ENCODE results near the gene ANXA2.
A peak's percentile ranks its signal among the peaks of the same experiment; 100 is the strongest.

ANXA2 gene

DNA sequence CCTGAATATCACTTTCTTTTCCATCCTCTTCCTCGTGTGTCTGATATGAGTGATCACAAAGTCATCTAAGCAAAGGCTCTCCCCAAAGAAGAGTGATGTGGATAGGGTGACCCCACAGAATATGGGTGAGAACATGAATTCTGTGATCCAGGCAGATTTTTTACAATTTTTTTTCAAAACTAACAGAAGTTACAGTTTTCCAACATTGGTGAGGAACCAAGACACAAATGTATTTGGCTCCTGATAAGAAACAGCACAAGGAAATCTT is 27.0 kb downstream of the ANXA2 start:
- TF ChIP-seq ZNF8 (CRISPR knock-in tag; IDR thresholded peaks at IDR 0.05): no peak
- no peak for TF ChIP-seq ZNF70 (CRISPR knock-in tag; IDR thresholded peaks at IDR 0.05)
- no peak for TF ChIP-seq PPARA (CRISPR knock-in tag; IDR thresholded peaks at IDR 0.05; ENCODE audit: borderline replicate concordance)
- no peak for TF ChIP-seq ZFP30 (CRISPR knock-in tag; IDR thresholded peaks at IDR 0.05)
- TF ChIP-seq TOX (CRISPR knock-in tag; IDR thresholded peaks at IDR 0.05; ENCODE audit: borderline replicate concordance): no peak
- TF ChIP-seq CSDC2 (CRISPR knock-in tag; IDR thresholded peaks at IDR 0.05): no peak
- no peak for TF ChIP-seq ZNF565 (CRISPR knock-in tag; conservative IDR thresholded peaks at IDR 0.05; ENCODE audit: low read depth)
- TF ChIP-seq, protein P1, sequence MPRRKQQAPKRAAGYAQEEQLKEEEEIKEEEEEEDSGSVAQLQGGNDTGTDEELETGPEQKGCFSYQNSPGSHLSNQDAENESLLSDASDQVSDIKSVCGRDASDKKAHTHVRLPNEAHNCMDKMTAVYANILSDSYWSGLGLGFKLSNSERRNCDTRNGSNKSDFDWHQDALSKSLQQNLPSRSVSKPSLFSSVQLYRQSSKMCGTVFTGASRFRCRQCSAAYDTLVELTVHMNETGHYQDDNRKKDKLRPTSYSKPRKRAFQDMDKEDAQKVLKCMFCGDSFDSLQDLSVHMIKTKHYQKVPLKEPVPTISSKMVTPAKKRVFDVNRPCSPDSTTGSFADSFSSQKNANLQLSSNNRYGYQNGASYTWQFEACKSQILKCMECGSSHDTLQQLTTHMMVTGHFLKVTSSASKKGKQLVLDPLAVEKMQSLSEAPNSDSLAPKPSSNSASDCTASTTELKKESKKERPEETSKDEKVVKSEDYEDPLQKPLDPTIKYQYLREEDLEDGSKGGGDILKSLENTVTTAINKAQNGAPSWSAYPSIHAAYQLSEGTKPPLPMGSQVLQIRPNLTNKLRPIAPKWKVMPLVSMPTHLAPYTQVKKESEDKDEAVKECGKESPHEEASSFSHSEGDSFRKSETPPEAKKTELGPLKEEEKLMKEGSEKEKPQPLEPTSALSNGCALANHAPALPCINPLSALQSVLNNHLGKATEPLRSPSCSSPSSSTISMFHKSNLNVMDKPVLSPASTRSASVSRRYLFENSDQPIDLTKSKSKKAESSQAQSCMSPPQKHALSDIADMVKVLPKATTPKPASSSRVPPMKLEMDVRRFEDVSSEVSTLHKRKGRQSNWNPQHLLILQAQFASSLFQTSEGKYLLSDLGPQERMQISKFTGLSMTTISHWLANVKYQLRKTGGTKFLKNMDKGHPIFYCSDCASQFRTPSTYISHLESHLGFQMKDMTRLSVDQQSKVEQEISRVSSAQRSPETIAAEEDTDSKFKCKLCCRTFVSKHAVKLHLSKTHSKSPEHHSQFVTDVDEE (CRISPR knock-in tag; IDR thresholded peaks at IDR 0.05): no peak
- TF ChIP-seq RARB (CRISPR knock-in tag; IDR thresholded peaks at IDR 0.05): no peak
- TF ChIP-seq, protein P2, sequence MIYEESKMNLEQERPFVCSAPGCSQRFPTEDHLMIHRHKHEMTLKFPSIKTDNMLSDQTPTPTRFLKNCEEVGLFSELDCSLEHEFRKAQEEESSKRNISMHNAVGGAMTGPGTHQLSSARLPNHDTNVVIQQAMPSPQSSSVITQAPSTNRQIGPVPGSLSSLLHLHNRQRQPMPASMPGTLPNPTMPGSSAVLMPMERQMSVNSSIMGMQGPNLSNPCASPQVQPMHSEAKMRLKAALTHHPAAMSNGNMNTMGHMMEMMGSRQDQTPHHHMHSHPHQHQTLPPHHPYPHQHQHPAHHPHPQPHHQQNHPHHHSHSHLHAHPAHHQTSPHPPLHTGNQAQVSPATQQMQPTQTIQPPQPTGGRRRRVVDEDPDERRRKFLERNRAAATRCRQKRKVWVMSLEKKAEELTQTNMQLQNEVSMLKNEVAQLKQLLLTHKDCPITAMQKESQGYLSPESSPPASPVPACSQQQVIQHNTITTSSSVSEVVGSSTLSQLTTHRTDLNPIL (CRISPR knock-in tag; IDR thresholded peaks at IDR 0.05; ENCODE audit: low read depth): no peak
- TF ChIP-seq, protein P3, sequence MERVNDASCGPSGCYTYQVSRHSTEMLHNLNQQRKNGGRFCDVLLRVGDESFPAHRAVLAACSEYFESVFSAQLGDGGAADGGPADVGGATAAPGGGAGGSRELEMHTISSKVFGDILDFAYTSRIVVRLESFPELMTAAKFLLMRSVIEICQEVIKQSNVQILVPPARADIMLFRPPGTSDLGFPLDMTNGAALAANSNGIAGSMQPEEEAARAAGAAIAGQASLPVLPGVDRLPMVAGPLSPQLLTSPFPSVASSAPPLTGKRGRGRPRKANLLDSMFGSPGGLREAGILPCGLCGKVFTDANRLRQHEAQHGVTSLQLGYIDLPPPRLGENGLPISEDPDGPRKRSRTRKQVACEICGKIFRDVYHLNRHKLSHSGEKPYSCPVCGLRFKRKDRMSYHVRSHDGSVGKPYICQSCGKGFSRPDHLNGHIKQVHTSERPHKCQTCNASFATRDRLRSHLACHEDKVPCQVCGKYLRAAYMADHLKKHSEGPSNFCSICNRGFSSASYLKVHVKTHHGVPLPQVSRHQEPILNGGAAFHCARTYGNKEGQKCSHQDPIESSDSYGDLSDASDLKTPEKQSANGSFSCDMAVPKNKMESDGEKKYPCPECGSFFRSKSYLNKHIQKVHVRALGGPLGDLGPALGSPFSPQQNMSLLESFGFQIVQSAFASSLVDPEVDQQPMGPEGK (CRISPR knock-in tag; IDR thresholded peaks at IDR 0.05; ENCODE audit: borderline replicate concordance): no peak
- TF ChIP-seq, protein P4, sequence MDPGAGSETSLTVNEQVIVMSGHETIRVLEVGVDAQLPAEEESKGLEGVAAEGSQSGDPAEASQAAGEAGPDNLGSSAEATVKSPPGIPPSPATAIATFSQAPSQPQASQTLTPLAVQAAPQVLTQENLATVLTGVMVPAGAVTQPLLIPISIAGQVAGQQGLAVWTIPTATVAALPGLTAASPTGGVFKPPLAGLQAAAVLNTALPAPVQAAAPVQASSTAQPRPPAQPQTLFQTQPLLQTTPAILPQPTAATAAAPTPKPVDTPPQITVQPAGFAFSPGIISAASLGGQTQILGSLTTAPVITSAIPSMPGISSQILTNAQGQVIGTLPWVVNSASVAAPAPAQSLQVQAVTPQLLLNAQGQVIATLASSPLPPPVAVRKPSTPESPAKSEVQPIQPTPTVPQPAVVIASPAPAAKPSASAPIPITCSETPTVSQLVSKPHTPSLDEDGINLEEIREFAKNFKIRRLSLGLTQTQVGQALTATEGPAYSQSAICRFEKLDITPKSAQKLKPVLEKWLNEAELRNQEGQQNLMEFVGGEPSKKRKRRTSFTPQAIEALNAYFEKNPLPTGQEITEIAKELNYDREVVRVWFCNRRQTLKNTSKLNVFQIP (CRISPR knock-in tag; IDR thresholded peaks at IDR 0.05; ENCODE audit: borderline replicate concordance, low read depth): no peak
- no peak for TF ChIP-seq ARNTL (CRISPR knock-in tag; IDR thresholded peaks at IDR 0.05; ENCODE audit: borderline replicate concordance, low read depth)
- TF ChIP-seq BACH2 (CRISPR knock-in tag; IDR thresholded peaks at IDR 0.05; ENCODE audit: borderline replicate concordance): no peak
- no peak for TF ChIP-seq TCF4 (CRISPR knock-in tag; IDR thresholded peaks at IDR 0.05; ENCODE audit: borderline replicate concordance)
- TF ChIP-seq, protein P5, sequence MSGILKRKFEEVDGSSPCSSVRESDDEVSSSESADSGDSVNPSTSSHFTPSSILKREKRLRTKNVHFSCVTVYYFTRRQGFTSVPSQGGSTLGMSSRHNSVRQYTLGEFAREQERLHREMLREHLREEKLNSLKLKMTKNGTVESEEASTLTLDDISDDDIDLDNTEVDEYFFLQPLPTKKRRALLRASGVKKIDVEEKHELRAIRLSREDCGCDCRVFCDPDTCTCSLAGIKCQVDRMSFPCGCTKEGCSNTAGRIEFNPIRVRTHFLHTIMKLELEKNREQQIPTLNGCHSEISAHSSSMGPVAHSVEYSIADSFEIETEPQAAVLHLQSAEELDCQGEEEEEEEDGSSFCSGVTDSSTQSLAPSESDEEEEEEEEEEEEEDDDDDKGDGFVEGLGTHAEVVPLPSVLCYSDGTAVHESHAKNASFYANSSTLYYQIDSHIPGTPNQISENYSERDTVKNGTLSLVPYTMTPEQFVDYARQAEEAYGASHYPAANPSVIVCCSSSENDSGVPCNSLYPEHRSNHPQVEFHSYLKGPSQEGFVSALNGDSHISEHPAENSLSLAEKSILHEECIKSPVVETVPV (CRISPR knock-in tag; IDR thresholded peaks at IDR 0.05): no peak
- TF ChIP-seq ISL1 (CRISPR knock-in tag; IDR thresholded peaks at IDR 0.05): no peak

DNA sequence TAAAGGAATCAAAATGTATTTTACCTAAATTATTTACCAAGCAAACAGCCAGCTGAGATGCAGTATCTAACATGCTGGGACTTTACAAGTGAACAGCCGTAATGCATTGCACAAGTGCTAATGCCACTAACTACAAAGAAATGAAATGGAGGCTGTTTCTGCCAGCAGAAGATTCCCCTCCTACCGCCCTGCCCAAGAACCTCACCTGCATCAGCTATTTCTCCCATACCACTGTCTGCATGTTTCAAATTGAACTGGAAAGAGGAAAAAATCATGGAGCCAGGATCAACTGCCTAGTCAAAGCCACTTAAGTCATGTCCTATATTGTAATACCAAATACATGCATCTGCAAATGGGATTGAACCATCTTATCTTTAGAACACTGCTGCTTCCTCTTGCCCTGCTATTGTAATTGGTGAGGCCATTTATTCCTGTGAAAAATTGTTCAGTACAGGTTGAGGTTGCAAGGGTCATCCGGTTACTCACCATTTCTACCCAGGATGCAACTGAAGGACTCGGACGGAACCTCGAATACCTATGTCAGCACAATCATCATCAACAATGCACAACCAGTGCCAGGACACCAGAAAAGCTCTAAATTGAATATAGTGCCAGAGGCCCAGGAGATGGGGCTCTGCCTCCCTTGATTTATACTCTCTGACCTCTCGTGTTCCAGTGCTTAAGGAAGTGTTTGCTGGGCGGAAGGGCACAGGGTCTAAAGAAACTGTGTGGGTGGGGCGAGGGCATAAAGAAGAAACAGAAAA is 27.5 kb downstream of the ANXA2 start:
- TF ChIP-seq, protein P1 (CRISPR knock-in tag; IDR thresholded peaks at IDR 0.05): no peak
- 0 out of 2 replicates have a peak, but pooled peaks have one; percentile 24 for TF ChIP-seq OSR1 (CRISPR knock-in tag; IDR thresholded peaks at IDR 0.05)
- no peak for TF ChIP-seq SNAI2 (CRISPR knock-in tag; IDR thresholded peaks at IDR 0.05)
- TF ChIP-seq ZFP3 (CRISPR knock-in tag; IDR thresholded peaks at IDR 0.05): no peak
- TF ChIP-seq RARB (CRISPR knock-in tag; IDR thresholded peaks at IDR 0.05): peak; percentile 68; the same call in 1 of the 2 replicates
- TF ChIP-seq ZNF70 (CRISPR knock-in tag; IDR thresholded peaks at IDR 0.05): no peak
- 0 out of 2 replicates have a peak, but pooled peaks have one; percentile 14 for TF ChIP-seq CSDC2 (CRISPR knock-in tag; IDR thresholded peaks at IDR 0.05)
- peak; percentile 53; the same call in 1 of the 2 replicates for TF ChIP-seq ZC3H10 (CRISPR knock-in tag; IDR thresholded peaks at IDR 0.05)
- TF ChIP-seq TOX (CRISPR knock-in tag; IDR thresholded peaks at IDR 0.05; ENCODE audit: borderline replicate concordance): peak; percentile 82
- no peak for TF ChIP-seq PPARA (CRISPR knock-in tag; IDR thresholded peaks at IDR 0.05; ENCODE audit: borderline replicate concordance)
- peak; percentile 21 for ATAC-seq

More for the DNA sequence above, 27.0 kb downstream of the ANXA2 start:
- ATAC-seq: no peak

Data from SK-N-SH treated with all-trans-retinoic acid at 6 μM for 48 hours (cell line).